VCaP (cell line): ENCODE data around the gene CMIP.
A peak's percentile ranks its signal among the peaks of the same experiment; 100 is the strongest.

ENCODE experiments used
- H3K27ac ChIP-seq: fragments of 450-650 bp; 2 replicates; pipeline ENCODE4 v1.5.1; 2017
- CTCF ChIP-seq: fragments of 450-650 bp; conservative IDR thresholded peaks from 2 replicates; pipeline ENCODE4 v1.5.1; 2017; ENCODE audit warnings: mild to moderate bottlenecking, moderate library complexity

The CMIP gene

GRCh38 chr16:81578076-81578475, 133.5 kb downstream of the CMIP start:
- no peak overlapping the region for H3K27ac ChIP-seq
- TF ChIP-seq CTCF, result no peak

- H3K27ac ChIP-seq, result no peak overlapping the region
- no peak for TF ChIP-seq CTCF
Observed at GRCh38 chr16:81578636-81579413, 134.2 kb downstream of the CMIP start.

- H3K27ac ChIP-seq, result peak overlapping the region; percentile 22; the same call in 1 of the 2 replicates
- TF ChIP-seq CTCF, result no peak
Observed at GRCh38 chr16:81581107-81581506, 136.5 kb downstream of the CMIP start.

GRCh38 chr16:81582655-81583441, 138.2 kb downstream of the CMIP start:
- TF ChIP-seq CTCF, result no peak
- H3K27ac ChIP-seq, result no peak overlapping the region

- no peak overlapping the region for H3K27ac ChIP-seq
Observed at GRCh38 chr16:81583893-81584631, 139.5 kb downstream of the CMIP start.

GRCh38 chr16:81585785-81586184, 141.2 kb downstream of the CMIP start:
- H3K27ac ChIP-seq, result no peak overlapping the region

More at GRCh38 chr16:81583893-81584631, 139.5 kb downstream of the CMIP start:
- TF ChIP-seq CTCF, result no peak

More at GRCh38 chr16:81585785-81586184, 141.2 kb downstream of the CMIP start:
- TF ChIP-seq CTCF, result no peak
